HG03354 (cell line): ENCODE results near the gene SARNP.
"Not testable (repeated sequence)": the region's sequence is repeated elsewhere in the genome, so short reads cannot be mapped to it uniquely, and the experiment has no call there.

Experiments
- ATAC-seq: cut with Tn5 transposase; IDR thresholded peaks from one replicate; pipeline ENCODE4 v1.9.1; 2021; ENCODE audit warnings: mild to moderate bottlenecking; ENCODE audit not compliant: unreplicated experiment, poor library complexity, severe bottlenecking

Gene SARNP

GRCh38 chr12:55840581-55841351 is 23.2 kb upstream of the SARNP start:
- ATAC-seq, result no peak

GRCh38 chr12:55839345-55840140 is 22.0 kb upstream of the SARNP start:
- ATAC-seq, result no peak

GRCh38 chr12:55838361-55838760 is 20.8 kb upstream of the SARNP start:
- no peak for ATAC-seq

GRCh38 chr12:55834400-55834799 is 16.9 kb upstream of the SARNP start:
- not testable (repeated sequence) for ATAC-seq

- ATAC-seq, result no peak
Measured at GRCh38 chr12:55833056-55833455, 15.5 kb upstream of the SARNP start.

GRCh38 chr12:55831447-55831815 is 13.9 kb upstream of the SARNP start:
- ATAC-seq, result no peak

GRCh38 chr12:55830601-55831446 is 13.3 kb upstream of the SARNP start:
- no peak for ATAC-seq

- ATAC-seq, result peak; percentile 34
Measured at GRCh38 chr12:55829967-55830600, 12.6 kb upstream of the SARNP start.

GRCh38 chr12:55828357-55828756 is 10.8 kb upstream of the SARNP start:
- no peak for ATAC-seq

- ATAC-seq, result no peak
Measured at GRCh38 chr12:55827806-55828205, 10.3 kb upstream of the SARNP start.

- ATAC-seq, result no peak
Measured at GRCh38 chr12:55824726-55825125, 7.2 kb upstream of the SARNP start.

- ATAC-seq, result no peak
Measured at GRCh38 chr12:55823419-55823818, 5.9 kb upstream of the SARNP start.

GRCh38 chr12:55822228-55822627 is 4.7 kb upstream of the SARNP start:
- ATAC-seq, result no peak

- no peak for ATAC-seq
Measured at GRCh38 chr12:55820679-55821078, 3.2 kb upstream of the SARNP start.

- no peak for ATAC-seq
Measured at GRCh38 chr12:55818886-55819285, 1.4 kb upstream of the SARNP start.

GRCh38 chr12:55818140-55818728 is 710 bp upstream of the SARNP start:
- peak; percentile 30 for ATAC-seq

GRCh38 chr12:55816881-55817344 is 611 bp downstream of the SARNP start:
- ATAC-seq, result no peak

GRCh38 chr12:55815473-55815872 is 2.1 kb downstream of the SARNP start:
- no peak for ATAC-seq

- ATAC-seq, result no peak
Measured at GRCh38 chr12:55814257-55814656, 3.3 kb downstream of the SARNP start.
